Neural cell (in vitro differentiated cells): Measurements from ENCODE around the gene COL4A5. TPM values are rescaled to one million over a fixed set of nuclear protein-coding genes. Genes with fewer than 3 reads are reported as not detected.

ENCODE experiments used
- H2AFZ ChIP-seq: fragments of 200-600, 300-800 bp; sonication (generic), shearing (Covaris generic); 2 replicates; pipeline ENCODE4 v1.6.0; 2014; ENCODE audit warnings: low read depth, mild to moderate bottlenecking, antibody characterized with exemption, low read length, moderate library complexity
- H3F3A ChIP-seq: fragments of 200-600 bp; shearing (Covaris generic); 2 replicates; pipeline ENCODE4 v1.6.1; 2016; ENCODE audit warnings: mild to moderate bottlenecking, moderate library complexity, mixed read lengths, antibody characterized with exemption, low read length; ENCODE audit not compliant: insufficient read depth, poor library complexity, severe bottlenecking
- H3K27ac ChIP-seq: fragments of 200-600, 300-800 bp; sonication (generic), shearing (Covaris generic); 2 replicates; pipeline ENCODE4 v1.5.1; 2014; ENCODE audit warnings: mild to moderate bottlenecking, low read length, moderate library complexity
- H3K27me3 ChIP-seq: fragments of 300-800, 200-600 bp; sonication (generic), shearing (Covaris generic); 2 replicates; pipeline ENCODE4 v1.6.0; 2014; ENCODE audit warnings: mild to moderate bottlenecking, low read depth, low read length, moderate library complexity; ENCODE audit not compliant: insufficient read depth
- H3K36me3 ChIP-seq: fragments of 300-800, 200-600 bp; sonication (generic), shearing (Covaris generic); 2 replicates; pipeline ENCODE4 v1.5.1; 2014; ENCODE audit warnings: mild to moderate bottlenecking, antibody characterized with exemption, low read length, moderate library complexity; ENCODE audit not compliant: insufficient read depth
- H3K4me2 ChIP-seq: fragments of 300-800, 200-600 bp; sonication (generic), shearing (Covaris generic); 2 replicates; pipeline ENCODE4 v1.6.0; 2014; ENCODE audit warnings: mild to moderate bottlenecking, low read length
- H3K4me3 ChIP-seq: fragments of 300-800, 200-600 bp; sonication (generic), shearing (Covaris generic); 2 replicates; pipeline ENCODE4 v1.5.1; 2014; ENCODE audit warnings: mild to moderate bottlenecking, low read length, moderate library complexity
- H3K79me2 ChIP-seq: fragments of 200-600 bp; shearing (Covaris generic); replicated peaks from 2 replicates; pipeline ENCODE4 v1.6.0; 2014; ENCODE audit warnings: mild to moderate bottlenecking, low read length, moderate library complexity; ENCODE audit not compliant: insufficient read depth
- H3K9ac ChIP-seq: fragments of 300-800, 200-600 bp; sonication (generic), shearing (Covaris generic); 2 replicates; pipeline ENCODE4 v1.6.1; 2016; ENCODE audit warnings: mild to moderate bottlenecking, low read length, mixed read lengths
- H3K9me2 ChIP-seq: fragments of 200-600 bp; shearing (Covaris generic); 2 replicates; pipeline ENCODE4 v1.6.1; 2016; ENCODE audit warnings: mild to moderate bottlenecking, low read length, mixed read lengths; ENCODE audit not compliant: insufficient read depth
- H3K9me3 ChIP-seq: fragments of 200-600, 300-800 bp; sonication (generic), shearing (Covaris generic); 2 replicates; pipeline ENCODE4 v1.6.1; 2016; ENCODE audit warnings: mild to moderate bottlenecking, mixed run types, low read length, moderate library complexity, mixed read lengths
- H4K20me1 ChIP-seq: fragments of 200-600 bp; shearing (Covaris generic); 2 replicates; pipeline ENCODE4 v1.6.1; 2016; ENCODE audit warnings: mild to moderate bottlenecking, mixed run types; ENCODE audit not compliant: insufficient read depth
- CTCF ChIP-seq: fragments of 450-650 bp; IDR thresholded peaks from 2 replicates; pipeline ENCODE4 v1.5.1; 2014; ENCODE audit warnings: antibody characterized with exemption, mild to moderate bottlenecking, moderate library complexity; ENCODE audit not compliant: poor library complexity, severe bottlenecking
- EP300 ChIP-seq: fragments of 450-650 bp; conservative IDR thresholded peaks from 2 replicates; pipeline ENCODE4 v1.6.1; 2014; ENCODE audit warnings: antibody characterized with exemption, mild to moderate bottlenecking, moderate library complexity; ENCODE audit not compliant: poor library complexity, severe bottlenecking
- EZH2 ChIP-seq: fragments of 200-600, 300-800 bp; shearing (Covaris generic), sonication (generic); IDR thresholded peaks from 2 replicates; pipeline ENCODE4 v1.6.1; 2014; ENCODE audit warnings: antibody characterized with exemption, low read length, borderline replicate concordance, mild to moderate bottlenecking; ENCODE audit not compliant: insufficient read depth, poor library complexity, severe bottlenecking
- MXI1 ChIP-seq: fragments of 450-650 bp; conservative IDR thresholded peaks from 2 replicates; pipeline ENCODE4 v1.6.1; 2014; ENCODE audit warnings: antibody characterized with exemption, mild to moderate bottlenecking; ENCODE audit not compliant: poor library complexity, severe bottlenecking
- SMC3 ChIP-seq: fragments of 450-650 bp; conservative IDR thresholded peaks from 2 replicates; pipeline ENCODE4 v1.6.1; 2014; ENCODE audit warnings: antibody characterized with exemption, mild to moderate bottlenecking, moderate library complexity; ENCODE audit not compliant: poor library complexity
- TAF1 ChIP-seq: IDR thresholded peaks from 2 replicates; pipeline ENCODE4 v1.6.1; 2012; ENCODE audit warnings: low read depth
- polyA plus RNA-seq: library from polyadenylated mRNA; depleted of rRNA; stranded (reverse); fragments of >200 nt; gene quantifications from 2 replicates; pipeline ENCODE4 v1.2.3, GENCODE V29; 2014
- TF ChIP-seq, protein P1 (sequence below): IDR thresholded peaks from 2 replicates; pipeline ENCODE4 v1.6.1; 2012; ENCODE audit warnings: borderline replicate concordance

The COL4A5 gene
- polyA plus RNA-seq, 1 donor from 2014 or later = 3.9 TPM

DNA sequence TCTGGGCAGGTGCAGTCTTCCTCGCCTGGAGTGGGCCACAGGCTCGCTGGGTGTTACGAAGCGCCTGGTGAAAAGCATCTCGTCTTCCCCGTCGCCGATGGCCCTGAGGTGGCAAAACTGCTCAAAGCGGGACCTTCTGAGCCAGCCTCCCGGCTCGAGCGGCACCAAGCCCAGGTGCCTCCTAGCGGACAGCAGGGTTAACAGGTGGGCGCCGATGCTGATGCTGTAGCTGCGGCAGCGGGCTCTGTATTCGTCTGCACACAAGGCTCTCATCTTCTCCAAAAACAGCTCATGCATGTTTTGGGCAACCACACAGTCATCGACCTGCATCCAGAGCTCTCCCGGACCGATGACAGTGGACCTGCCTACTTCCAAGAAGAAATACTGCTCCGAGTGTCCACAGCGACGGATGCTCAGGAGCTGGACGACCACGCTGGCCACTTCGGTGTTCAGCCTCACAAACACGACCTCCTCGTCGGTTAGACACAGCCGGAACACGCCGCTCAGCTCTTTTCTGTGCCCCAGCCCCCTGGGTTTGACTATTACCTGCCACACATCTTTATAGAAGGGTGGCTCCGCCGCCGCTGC, 295.5 kb downstream of the COL4A5 start:
- Histone ChIP-seq H3K36me3 (no peaks in the 10 kb centered on the region), H3K9me3 (no peaks in the 10 kb centered on the region), H4K20me1 (no peaks in the 10 kb centered on the region), H3K79me2 (no peaks in the 10 kb centered on the region), H3K4me2 (no peak overlapping the region), H3K27me3 (peaks cover 42% of the 10 kb centered on the region), H3K9me2 (no peaks in the 10 kb centered on the region), H2AFZ (no peak overlapping the region), H3K9ac (peak overlapping the region; percentile 46), H3F3A (no peaks in the 10 kb centered on the region), H3K4me3 (peak overlapping the region; percentile 78), H3K27ac (no peak overlapping the region)
- TF ChIP-seq EZH2 (no peak), CTCF (peak; percentile 24), TAF1 (no peak)

DNA sequence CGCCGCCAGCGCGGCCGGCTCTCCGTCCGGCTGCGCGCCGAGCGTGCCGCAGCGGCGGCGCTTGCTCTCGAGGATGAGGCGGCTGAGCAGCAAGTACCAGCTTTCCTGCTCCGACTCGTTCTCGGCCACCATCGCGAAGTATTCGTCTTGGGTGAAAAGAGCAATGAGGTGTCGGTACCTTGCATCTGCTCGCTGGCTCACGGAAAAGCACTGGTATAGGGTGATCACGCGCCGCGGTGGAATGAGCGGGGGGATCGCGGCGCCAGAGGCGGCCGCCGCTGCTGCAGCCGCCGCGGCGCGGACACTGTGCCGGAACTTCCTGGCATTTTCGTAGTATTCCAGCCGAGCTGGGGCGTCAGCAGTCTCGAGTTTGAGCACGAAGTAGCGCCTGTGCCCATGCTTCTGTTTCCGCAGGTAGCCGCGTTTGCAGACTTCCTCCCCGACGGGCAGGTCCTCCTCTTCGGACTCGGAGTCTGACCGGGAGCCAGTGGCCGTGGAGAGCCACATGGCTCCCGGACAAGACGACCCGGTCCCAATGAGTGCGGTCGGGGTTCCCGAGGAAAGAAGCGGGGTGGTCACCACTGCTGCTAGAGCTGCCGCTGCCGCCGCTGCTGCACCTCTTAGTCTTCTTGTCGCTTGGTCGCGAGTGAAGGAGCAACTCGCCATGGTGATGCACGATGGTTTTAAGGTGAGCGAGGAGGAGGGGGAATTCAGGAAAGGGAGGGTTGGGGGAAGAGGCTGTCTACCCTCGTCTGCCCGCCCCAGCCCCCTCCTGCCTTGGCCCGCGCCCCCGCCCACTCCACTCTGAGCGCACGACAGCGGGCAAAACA, 296.3 kb downstream of the COL4A5 start:
- Histone ChIP-seq H3K27ac (no peak overlapping the region), H3K9me2 (no peaks in the 10 kb centered on the region), H3K36me3 (no peaks in the 10 kb centered on the region), H3K4me2 (no peak overlapping the region), H2AFZ (no peak overlapping the region), H3K79me2 (no peaks in the 10 kb centered on the region), H3K9me3 (no peaks in the 10 kb centered on the region), H3K27me3 (peaks cover 42% of the 10 kb centered on the region), H3F3A (no peaks in the 10 kb centered on the region), H3K9ac (peak overlapping the region; percentile 46), H4K20me1 (no peaks in the 10 kb centered on the region), H3K4me3 (peak overlapping the region; percentile 78)
- TF ChIP-seq MXI1 (no peak), EP300 (no peak), SMC3 (no peak), EZH2 (no peak)
- TF ChIP-seq, protein P1, sequence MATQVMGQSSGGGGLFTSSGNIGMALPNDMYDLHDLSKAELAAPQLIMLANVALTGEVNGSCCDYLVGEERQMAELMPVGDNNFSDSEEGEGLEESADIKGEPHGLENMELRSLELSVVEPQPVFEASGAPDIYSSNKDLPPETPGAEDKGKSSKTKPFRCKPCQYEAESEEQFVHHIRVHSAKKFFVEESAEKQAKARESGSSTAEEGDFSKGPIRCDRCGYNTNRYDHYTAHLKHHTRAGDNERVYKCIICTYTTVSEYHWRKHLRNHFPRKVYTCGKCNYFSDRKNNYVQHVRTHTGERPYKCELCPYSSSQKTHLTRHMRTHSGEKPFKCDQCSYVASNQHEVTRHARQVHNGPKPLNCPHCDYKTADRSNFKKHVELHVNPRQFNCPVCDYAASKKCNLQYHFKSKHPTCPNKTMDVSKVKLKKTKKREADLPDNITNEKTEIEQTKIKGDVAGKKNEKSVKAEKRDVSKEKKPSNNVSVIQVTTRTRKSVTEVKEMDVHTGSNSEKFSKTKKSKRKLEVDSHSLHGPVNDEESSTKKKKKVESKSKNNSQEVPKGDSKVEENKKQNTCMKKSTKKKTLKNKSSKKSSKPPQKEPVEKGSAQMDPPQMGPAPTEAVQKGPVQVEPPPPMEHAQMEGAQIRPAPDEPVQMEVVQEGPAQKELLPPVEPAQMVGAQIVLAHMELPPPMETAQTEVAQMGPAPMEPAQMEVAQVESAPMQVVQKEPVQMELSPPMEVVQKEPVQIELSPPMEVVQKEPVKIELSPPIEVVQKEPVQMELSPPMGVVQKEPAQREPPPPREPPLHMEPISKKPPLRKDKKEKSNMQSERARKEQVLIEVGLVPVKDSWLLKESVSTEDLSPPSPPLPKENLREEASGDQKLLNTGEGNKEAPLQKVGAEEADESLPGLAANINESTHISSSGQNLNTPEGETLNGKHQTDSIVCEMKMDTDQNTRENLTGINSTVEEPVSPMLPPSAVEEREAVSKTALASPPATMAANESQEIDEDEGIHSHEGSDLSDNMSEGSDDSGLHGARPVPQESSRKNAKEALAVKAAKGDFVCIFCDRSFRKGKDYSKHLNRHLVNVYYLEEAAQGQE = no peak
